ENCODE results near the gene CHSY3. TPM values are rescaled to one million over a fixed set of nuclear protein-coding genes. Genes with fewer than 3 reads are reported as not detected.

CHSY3 gene
- polyA plus RNA-seq, 1 donor from 2014 or later: 0.40 TPM

- H2AFZ ChIP-seq (ENCODE audit: low read depth, low read length): no peak overlapping the region
- no peaks in the 10 kb centered on the region for H3K9me2 ChIP-seq (ENCODE audit: insufficient read depth, low read length)
- no peak for TF ChIP-seq CTCF (IDR thresholded peaks at IDR 0.05; ENCODE audit: poor library complexity, severe bottlenecking)
- no peak for TF ChIP-seq RAD21 (conservative IDR thresholded peaks at IDR 0.05)
- TF ChIP-seq SMC3 (conservative IDR thresholded peaks at IDR 0.05; ENCODE audit: poor library complexity): no peak
- no peak for TF ChIP-seq MXI1 (conservative IDR thresholded peaks at IDR 0.05; ENCODE audit: poor library complexity, severe bottlenecking)
- H3K27ac ChIP-seq (ENCODE audit: low read length): no peak overlapping the region
- H3K4me3 ChIP-seq (ENCODE audit: low read length): no peak overlapping the region
- no peak overlapping the region for H3K4me2 ChIP-seq (ENCODE audit: low read length)
- no peaks in the 10 kb centered on the region for H3F3A ChIP-seq (ENCODE audit: insufficient read depth, low read length, poor library complexity, severe bottlenecking)
- no peaks in the 10 kb centered on the region for H3K27me3 ChIP-seq (ENCODE audit: insufficient read depth, low read depth, low read length)
- H3K9me3 ChIP-seq (ENCODE audit: low read length): no peaks in the 10 kb centered on the region
- H3K79me2 ChIP-seq (replicated peaks; ENCODE audit: insufficient read depth, low read length): no peaks in the 10 kb centered on the region
- no peaks in the 10 kb centered on the region for H3K36me3 ChIP-seq (ENCODE audit: insufficient read depth, low read length)
- no peak overlapping the region for H3K9ac ChIP-seq (ENCODE audit: low read length)
- H4K20me1 ChIP-seq (ENCODE audit: insufficient read depth): no peaks in the 10 kb centered on the region
Measured at GRCh38 chr5:129917224-129917623, 13.0 kb downstream of the CHSY3 start.

- no peak overlapping the region for H3K4me3 ChIP-seq (ENCODE audit: low read length)
- H3K79me2 ChIP-seq (replicated peaks; ENCODE audit: insufficient read depth, low read length): no peaks in the 10 kb centered on the region
Measured at GRCh38 chr5:129921204-129921603, 16.9 kb downstream of the CHSY3 start.

More at GRCh38 chr5:129921204-129921603, 16.9 kb downstream of the CHSY3 start:
- no peaks in the 10 kb centered on the region for H3K9me3 ChIP-seq (ENCODE audit: low read length)
- no peak overlapping the region for H2AFZ ChIP-seq (ENCODE audit: low read depth, low read length)
- no peak overlapping the region for H3K9ac ChIP-seq (ENCODE audit: low read length)
- no peak overlapping the region for H3K4me2 ChIP-seq (ENCODE audit: low read length)
- H3K36me3 ChIP-seq (ENCODE audit: insufficient read depth, low read length): no peaks in the 10 kb centered on the region
- no peaks in the 10 kb centered on the region for H4K20me1 ChIP-seq (ENCODE audit: insufficient read depth)
- no peak overlapping the region for H3K27ac ChIP-seq (ENCODE audit: low read length)
- no peaks in the 10 kb centered on the region for H3K27me3 ChIP-seq (ENCODE audit: insufficient read depth, low read depth, low read length)
- no peaks in the 10 kb centered on the region for H3F3A ChIP-seq (ENCODE audit: insufficient read depth, low read length, poor library complexity, severe bottlenecking)
- no peak for TF ChIP-seq RAD21 (conservative IDR thresholded peaks at IDR 0.05)
- TF ChIP-seq EZH2 (IDR thresholded peaks at IDR 0.05; ENCODE audit: borderline replicate concordance, insufficient read depth, low read length, poor library complexity, severe bottlenecking): no peak
- TF ChIP-seq MXI1 (conservative IDR thresholded peaks at IDR 0.05; ENCODE audit: poor library complexity, severe bottlenecking): no peak
- TF ChIP-seq CTCF (IDR thresholded peaks at IDR 0.05; ENCODE audit: poor library complexity, severe bottlenecking): no peak
- no peak for TF ChIP-seq EP300 (conservative IDR thresholded peaks at IDR 0.05; ENCODE audit: poor library complexity, severe bottlenecking)
- no peak for TF ChIP-seq REST (IDR thresholded peaks at IDR 0.05; ENCODE audit: borderline replicate concordance)
- no peak for TF ChIP-seq TAF1 (IDR thresholded peaks at IDR 0.05; ENCODE audit: low read depth)
- no peaks in the 10 kb centered on the region for H3K9me2 ChIP-seq (ENCODE audit: insufficient read depth, low read length)

All from neural cell (in vitro differentiated cells).